ENCODE measurements around the gene CFLAR. TPM values are rescaled to one million over a fixed set of nuclear protein-coding genes. Genes with fewer than 3 reads are reported as not detected.

Gene CFLAR
- total and polyA plus RNA-seq, 2 of the 13 experiments (the other 11 are each of a cell fraction or from before 2014, with no cell fraction given) = 43.8 to 92.1 TPM

GRCh38 chr2:201116959-201117734 is 1.2 kb downstream of the CFLAR start (continued):
- TF ChIP-seq REST (IDR thresholded peaks at IDR 0.05; ENCODE audit: borderline replicate concordance in 1 of 2, low read depth in 1 of 2, low read length in 2 of 2) (peak in 1 of 2 experiments; percentile 8; a peak in 1 of 4 replicates), ZNF337 (CRISPR knock-in tag; IDR thresholded peaks at IDR 0.05; ENCODE audit: borderline replicate concordance, low read depth) (no peak), NR2C2 (CRISPR knock-in tag; IDR thresholded peaks at IDR 0.05; ENCODE audit: borderline replicate concordance) (0 out of 2 replicates have a peak, but pooled peaks have one; percentile 42), HES4 (CRISPR knock-in tag; IDR thresholded peaks at IDR 0.05; ENCODE audit: borderline replicate concordance) (peak; percentile 10; the same call in 1 of the 2 replicates), PHF21A (CRISPR knock-in tag; IDR thresholded peaks at IDR 0.05) (peak; percentile 52), JARID2 (CRISPR knock-in tag; IDR thresholded peaks at IDR 0.05; ENCODE audit: insufficient replicate concordance) (peak; percentile 10), ZMAT5 (CRISPR knock-in tag; IDR thresholded peaks at IDR 0.05; ENCODE audit: borderline replicate concordance, low read depth) (0 out of 2 replicates have a peak, but pooled peaks have one; percentile 38), IRF2 (CRISPR knock-in tag; IDR thresholded peaks at IDR 0.05) (no peak), ZNF101 (CRISPR knock-in tag; IDR thresholded peaks at IDR 0.05; ENCODE audit: borderline replicate concordance, low read depth) (no peak; the same call in 1 of the 2 replicates)
- TF ChIP-seq, protein P1, sequence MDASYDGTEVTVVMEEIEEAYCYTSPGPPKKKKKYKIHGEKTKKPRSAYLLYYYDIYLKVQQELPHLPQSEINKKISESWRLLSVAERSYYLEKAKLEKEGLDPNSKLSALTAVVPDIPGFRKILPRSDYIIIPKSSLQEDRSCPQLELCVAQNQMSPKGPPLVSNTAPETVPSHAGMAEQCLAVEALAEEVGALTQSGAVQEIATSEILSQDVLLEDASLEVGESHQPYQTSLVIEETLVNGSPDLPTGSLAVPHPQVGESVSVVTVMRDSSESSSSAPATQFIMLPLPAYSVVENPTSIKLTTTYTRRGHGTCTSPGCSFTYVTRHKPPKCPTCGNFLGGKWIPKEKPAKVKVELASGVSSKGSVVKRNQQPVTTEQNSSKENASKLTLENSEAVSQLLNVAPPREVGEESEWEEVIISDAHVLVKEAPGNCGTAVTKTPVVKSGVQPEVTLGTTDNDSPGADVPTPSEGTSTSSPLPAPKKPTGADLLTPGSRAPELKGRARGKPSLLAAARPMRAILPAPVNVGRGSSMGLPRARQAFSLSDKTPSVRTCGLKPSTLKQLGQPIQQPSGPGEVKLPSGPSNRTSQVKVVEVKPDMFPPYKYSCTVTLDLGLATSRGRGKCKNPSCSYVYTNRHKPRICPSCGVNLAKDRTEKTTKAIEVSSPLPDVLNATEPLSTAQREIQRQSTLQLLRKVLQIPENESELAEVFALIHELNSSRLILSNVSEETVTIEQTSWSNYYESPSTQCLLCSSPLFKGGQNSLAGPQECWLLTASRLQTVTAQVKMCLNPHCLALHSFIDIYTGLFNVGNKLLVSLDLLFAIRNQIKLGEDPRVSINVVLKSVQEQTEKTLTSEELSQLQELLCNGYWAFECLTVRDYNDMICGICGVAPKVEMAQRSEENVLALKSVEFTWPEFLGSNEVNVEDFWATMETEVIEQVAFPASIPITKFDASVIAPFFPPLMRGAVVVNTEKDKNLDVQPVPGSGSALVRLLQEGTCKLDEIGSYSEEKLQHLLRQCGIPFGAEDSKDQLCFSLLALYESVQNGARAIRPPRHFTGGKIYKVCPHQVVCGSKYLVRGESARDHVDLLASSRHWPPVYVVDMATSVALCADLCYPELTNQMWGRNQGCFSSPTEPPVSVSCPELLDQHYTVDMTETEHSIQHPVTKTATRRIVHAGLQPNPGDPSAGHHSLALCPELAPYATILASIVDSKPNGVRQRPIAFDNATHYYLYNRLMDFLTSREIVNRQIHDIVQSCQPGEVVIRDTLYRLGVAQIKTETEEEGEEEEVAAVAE (CRISPR knock-in tag; IDR thresholded peaks at IDR 0.05; ENCODE audit: borderline replicate concordance) = peak; percentile 4; the same call in 1 of the 2 replicates
- TF ChIP-seq, protein P2, sequence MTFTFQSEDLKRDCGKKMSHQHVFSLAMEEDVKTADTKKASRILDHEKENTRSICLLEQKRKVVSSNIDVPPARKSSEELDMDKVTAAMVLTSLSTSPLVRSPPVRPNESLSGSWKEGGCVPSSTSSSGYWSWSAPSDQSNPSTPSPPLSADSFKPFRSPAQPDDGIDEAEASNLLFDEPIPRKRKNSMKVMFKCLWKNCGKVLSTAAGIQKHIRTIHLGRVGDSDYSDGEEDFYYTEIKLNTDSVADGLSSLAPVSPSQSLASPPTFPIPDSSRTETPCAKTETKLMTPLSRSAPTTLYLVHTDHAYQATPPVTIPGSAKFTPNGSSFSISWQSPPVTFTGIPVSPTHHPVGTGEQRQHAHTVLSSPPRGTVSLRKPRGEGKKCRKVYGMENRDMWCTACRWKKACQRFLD (CRISPR knock-in tag; IDR thresholded peaks at IDR 0.05; ENCODE audit: borderline replicate concordance) = peak; percentile 8; the same call in 1 of the 2 replicates
